GM19023 (cell line): Measurements from ENCODE around the gene MYO1E.

Source experiments
- ATAC-seq: cut with Tn5 transposase; IDR thresholded peaks from one replicate; pipeline ENCODE4 v1.9.1; 2021; ENCODE audit warnings: mild to moderate bottlenecking, moderate library complexity; ENCODE audit not compliant: unreplicated experiment

The MYO1E gene

DNA sequence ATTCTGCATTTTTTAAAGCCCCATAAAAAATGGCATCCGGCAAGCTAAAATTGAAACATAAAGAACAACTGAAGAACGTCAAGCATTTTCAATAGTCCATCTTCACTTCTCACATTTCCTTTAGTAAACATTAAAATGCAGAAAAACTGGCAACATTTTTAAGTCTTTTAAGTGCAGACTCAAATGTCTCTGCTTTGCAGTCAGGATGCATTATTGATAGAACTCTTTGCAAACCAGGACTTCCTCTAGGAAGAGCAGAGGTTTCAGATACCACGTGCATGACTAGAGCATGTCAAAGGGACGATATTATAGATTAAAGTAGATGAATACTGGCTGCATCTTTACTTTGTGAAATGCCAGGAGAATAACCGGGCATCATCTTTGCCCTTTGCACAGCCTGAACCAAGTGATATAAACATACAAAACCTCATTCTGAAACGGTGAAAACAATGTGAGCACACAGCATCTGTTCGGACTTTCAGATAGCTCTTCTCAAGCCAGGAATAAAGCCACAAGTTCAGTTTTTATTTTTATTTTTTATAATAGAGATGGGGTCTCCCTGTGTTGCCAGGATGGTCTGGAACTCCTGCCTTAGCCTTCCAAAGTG lies 101.0 kb downstream of the MYO1E start:
- ATAC-seq: no peak

DNA sequence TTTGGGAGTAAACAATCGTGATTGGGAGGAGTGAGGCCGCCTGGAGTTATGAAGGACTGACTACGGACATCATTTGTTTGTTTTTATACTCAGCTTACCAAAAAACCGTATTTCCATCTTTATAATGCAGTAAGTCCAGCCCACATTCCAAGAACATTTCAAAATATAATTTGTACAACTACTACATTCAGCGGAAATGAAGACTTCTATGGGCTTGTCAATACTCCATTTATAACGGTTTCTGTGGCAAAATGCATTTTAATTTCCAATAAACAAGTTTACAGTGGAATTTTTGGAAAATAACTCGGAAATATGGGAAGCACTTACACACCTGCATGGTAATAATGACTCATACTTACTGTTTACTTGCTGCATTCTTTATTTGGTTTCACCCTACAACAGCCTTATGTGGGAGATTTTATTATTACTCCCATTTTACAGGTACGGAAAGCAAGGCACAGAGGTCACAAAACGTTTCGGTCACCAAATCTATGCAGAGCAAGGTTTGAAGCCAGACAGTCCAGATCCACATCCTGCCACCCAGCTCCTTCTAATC lies 103.7 kb downstream of the MYO1E start:
- no peak for ATAC-seq

DNA sequence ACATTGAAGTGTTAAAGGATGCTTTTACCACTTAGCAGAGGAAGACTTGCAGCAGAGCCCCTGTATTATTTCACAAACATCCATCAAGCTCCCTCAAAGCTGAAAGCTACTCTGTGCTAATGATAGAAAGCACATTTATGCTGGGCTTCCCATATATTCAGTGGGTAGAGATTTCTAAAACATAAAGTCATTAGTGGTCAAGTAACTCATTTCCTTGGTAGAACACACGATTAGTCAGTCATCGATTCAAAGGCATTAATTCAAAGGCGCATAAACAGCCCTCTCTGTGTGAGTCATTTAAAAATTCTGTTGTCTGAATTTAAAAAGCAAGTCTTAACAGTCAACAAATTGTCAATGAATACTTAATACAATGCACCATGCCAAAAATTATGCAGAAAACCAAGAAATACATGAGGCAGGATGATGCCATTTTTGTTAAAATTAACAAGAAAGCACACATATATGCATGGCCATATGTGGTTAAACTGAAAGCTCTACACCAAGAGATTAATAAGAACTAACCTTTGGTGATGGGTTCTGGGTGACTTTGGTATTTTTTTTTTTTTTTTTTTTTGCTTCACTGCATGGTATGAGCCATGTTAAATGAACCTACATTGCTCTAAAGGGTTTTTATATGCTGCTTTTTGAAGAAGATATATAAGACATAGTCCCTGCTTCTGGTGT lies 104.4 kb downstream of the MYO1E start:
- ATAC-seq: no peak

DNA sequence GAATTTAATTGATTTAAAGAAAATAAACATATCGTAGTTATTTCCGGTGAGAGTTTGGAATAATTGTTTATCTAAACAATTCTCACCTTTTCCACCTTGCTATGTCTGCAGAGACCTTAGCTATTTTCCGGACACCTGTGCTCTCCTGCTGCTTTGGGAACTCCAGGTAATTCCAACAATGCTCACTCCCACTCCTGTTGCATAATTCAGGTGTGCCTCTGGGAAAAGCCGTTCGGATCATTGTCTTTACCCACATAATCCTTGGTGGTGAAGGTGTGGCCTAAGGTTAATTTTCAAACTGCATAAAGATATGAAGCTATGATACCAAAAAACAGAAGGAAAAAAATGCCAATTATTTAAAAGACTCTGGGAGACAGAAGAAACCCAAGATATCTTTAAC lies 106.6 kb downstream of the MYO1E start:
- no peak for ATAC-seq

DNA sequence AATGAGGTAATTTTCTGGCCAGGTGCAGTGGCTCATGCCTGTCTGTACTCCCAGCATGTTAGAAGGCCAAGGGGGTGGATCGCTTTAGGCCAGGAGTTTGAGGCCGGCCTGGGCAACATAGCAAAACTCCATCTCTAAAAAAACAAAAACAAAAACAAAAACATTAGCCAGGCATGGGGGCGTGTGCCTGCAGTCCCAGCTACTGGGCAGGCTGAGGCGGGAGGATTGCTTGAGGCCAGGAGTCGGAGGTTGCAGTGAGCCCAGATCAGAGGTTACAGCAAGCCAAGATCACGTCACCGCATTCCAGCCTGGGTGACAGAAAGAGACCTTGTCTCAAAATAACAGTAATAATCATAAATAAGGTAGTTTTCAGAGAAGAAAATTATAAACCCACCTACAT lies 110.4 kb downstream of the MYO1E start:
- ATAC-seq: no peak

DNA sequence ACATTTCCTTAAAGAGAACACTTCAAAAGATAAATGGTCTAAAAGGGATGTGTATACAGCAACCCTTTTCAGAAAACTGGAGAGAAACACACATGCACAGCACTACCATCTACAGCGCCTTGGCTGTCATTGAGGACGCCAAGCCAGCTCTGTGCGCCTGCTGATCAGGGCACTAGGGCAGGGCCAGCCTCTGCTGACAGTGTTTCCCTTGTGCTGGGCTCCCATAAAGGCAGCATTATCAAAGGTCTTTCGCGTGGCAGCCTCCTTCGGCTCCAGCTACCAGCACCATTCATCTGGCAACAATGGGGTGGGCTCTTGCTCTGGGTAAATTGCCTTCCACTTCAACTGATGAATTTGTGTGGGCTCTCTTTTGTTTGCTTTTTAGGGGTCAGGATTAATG lies 112.6 kb downstream of the MYO1E start:
- no peak for ATAC-seq

DNA sequence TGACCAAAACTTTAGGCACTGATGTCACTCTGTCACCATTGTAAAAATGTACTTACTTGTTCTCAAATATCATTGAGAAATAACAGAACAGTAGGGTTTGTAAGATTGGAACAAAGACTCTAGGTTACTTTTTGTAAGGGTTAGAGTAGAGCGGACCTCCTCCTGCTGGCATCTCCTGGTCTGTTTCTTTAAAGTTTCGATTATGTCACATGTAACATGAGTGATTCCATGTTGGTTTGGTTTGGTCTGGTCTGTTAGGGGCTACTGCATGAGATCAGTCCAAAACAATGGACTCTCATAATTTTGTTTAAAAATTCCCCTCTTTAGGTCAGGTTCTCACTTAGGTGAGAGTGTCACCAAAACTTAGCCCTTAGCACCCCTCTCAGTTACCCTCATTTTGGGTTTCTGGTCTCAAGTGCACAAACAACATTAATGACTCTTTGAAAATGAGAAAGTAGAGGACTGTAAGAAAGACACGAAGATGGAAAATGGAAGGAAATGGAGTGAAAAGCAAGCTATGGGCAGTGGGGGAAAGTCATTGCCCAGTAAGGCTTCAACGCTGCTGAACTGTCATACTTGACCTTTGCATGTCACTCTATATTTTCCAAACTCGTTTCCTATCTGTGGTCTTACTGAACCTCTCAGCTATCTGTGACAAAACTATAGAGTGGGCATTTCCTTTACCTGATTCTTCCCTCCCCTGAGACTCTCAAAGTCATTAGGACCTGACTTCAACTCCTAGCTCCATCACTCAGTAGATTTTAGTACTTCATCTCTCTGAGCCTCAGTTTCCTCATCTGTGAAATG lies 113.3 kb downstream of the MYO1E start:
- no peak for ATAC-seq

DNA sequence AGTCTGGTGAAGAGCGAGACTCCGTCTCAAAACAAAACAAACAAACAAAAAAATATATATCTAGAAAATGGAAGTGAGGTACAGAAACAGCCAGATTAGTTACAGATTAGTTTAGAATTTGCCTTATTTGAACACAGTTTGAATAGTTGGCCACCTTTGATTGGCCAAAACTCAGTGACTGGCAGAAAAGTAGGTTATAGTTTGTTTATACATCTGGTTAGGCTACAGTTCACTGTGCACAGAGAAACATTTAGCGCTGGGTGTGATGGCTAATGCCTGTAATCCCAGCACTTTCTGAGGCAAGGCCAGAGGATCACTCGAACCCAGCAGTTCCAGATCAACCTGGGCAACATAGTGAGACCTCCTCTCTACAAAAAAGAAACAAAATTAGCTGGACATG lies 114.4 kb downstream of the MYO1E start:
- no peak for ATAC-seq

DNA sequence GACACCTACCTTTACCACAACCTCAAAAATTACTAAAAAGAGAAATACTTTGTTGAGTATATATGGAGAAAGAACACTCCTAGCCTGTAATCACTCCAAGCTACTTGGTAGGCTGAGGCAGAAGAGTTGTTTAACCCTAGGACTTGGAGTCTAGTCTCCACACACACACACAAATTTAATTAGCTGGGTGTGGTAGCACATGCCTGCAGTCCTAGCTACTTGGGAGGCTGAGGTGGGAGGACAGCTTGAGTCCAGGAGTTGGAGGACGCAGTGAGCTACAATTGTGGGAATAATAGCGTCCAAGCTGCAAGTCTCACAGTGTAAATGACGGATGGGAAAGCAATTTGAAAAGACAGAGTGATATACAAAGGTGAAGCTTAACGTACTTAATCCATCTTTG lies 115.5 kb downstream of the MYO1E start:
- no peak for ATAC-seq

DNA sequence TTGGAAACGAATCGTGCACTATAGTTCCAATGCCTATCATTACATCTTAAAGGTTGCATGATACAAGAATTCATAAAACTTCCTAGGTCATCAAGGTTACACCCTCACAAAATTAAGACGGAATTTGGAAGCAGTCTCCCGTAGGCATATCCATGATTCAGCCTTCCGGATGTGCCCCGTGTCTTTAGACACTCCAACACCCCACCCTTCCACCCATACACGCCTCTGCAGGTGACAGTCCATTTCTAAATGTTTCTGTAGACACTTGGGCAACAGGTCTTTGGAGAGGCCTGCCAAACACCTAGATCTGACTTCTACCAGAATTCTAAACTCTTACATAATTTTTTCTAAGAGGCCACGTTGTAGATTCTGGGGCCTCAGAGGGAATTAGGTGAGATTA lies 116.2 kb downstream of the MYO1E start:
- ATAC-seq: no peak

DNA sequence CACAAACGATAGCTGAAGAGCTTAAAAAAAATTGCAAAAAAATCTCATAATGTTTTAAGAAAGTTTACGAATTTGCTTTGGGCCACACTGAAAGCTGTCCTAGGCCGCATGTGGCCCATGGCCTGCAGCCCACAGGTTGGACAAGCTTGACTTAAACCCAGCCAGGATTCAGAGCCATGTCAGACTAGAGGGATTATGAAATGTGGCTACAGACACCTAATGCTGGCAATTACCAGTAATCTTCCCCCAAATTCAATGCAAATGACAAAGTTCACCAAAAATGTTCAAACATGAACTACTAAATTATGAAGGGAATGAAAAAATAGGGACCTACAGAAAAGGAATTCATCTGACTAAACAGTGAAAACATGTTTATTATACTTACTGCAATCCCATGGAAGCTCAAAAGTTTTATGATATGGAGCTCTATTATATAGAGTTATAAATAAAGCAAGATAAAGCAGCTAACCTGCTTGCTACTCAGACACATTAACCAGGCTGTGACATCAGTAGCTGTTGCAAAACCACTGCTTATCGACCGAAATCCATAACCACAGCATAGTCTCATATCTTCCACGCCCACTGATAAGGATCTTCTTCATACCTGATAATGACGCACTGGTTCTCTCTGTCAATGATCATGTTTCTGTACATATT lies 116.9 kb downstream of the MYO1E start:
- no peak for ATAC-seq

DNA sequence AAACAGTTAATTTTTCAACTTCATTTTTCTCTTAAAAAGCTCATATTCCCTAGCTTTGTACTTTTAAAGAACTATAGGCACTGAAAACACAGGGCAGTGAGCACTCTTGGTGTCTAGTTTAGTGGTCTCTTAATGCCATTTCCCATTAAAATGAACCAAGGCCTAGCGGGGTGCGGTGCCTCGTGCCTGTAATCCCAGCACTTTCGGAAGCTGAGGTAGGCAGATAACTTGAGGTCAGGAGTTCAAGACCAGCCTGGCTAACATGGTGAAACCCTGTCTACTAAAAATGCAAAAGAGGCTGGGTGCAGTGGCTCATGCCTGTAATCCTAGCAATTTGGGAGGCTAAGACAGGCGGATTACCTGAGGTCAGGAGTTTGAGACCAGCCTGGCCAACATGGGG lies 120.5 kb downstream of the MYO1E start:
- no peak for ATAC-seq

DNA sequence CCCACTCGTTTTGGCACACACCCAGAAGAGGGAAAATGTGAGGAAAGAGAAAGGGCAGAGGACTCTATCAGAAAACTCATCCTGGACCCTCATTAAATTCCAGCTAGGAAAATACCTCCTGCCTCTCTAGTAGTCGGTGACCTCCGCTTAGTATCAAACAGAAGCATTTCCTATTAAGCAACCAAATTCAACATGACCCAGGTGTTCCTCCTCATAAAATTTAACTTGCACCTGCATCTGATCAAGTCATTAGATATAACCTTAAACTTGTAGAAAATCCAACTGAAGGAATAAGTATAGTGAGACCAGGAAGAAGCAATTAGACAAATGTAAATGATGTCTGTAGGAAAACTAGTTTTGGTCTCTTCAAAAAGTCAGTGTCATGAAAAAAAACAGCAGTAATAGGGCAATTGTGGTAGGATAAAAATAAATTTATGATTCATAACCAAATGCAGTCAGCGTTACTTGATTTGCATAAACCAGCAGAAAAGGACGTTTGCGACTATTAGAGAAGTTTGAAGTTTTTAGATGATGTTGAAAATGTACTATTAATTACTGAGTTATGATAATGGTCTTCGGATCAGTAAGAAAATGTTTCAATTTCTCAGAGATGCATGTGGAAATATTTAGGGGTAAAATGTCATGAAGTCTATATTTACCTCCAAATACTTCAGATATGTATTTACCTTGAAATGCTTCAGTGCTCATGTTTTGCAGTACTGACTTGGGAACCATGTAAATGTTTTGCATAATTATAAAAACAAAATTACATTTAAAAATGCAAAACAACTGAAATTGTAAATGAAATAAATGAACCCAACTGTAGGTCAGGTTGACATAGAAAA lies 121.4 kb downstream of the MYO1E start:
- ATAC-seq: no peak

DNA sequence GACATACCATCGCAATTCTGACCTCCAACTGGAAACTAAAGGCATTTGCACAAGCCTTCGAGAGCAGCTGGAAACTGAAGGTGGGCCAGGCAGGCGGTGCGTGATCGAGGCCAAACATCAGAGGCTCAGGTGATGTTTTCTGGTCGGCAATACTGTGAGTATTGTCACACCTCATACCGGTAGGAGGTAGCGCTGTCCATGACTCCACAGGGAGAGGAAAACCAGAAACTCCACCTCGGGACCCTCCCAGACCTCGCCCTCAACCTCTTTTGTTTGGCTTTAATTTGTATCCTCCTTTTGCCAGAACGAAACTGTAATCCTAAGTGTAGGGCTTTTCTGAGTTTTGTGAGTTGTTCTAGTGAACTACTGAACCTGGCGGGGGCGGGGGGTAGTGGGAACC lies 122.4 kb downstream of the MYO1E start:
- no peak for ATAC-seq

DNA sequence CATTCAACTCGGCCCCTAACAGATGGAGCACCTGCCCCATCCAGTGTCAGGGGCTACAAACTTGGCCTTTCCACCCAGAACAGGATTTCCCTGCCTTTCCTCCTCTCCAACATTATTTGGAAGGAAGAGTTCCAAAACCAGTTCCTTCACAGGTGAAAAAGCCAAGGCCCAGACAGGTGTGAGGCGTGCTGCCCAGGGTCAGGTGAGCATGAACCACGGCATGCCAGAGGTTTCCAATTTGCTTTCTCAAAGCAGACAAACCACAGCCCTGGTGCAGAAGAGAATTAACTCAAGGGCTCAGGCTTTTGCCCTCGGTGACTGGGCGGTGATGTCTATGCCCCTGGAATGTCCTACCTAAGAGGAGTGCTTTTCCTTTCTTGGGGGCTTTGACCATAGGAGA lies 122.9 kb downstream of the MYO1E start:
- no peak for ATAC-seq

DNA sequence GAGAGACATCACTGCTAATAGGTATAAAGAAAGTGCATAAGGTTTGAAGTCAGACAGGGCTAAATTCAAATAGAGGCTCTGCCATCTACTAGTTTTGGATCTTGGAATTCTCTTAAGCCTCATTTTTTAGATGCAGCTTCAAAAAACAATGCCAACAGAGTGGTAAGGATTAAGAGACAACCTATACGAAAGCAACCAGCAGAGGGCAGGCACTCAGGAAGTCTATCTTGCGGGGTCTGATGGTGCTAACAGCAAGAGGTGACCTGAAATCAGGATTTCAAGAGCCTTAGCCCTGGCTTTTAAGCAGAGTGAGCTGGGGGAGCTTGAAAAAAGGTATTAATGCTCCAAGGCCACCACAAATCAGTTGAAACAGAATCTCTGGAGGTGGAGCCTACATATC lies 125.3 kb downstream of the MYO1E start:
- no peak for ATAC-seq

DNA sequence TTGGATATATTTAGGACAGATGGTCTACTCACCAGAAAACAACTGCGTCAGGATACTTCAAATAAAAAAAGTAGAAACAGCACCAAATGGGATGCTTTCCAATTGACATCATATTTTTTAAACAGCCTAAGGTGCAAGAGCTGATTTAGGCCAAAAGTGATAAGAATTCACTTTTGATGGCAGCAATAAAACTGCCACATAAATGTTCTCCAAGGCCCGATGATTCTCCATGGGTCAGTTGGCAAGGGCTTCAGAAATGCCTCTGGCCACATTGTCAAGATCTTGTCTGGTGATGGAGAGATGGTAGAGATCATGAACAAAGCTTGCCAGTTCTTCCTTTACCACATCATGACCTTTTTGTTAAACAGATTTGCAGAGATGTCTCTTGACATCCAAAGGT lies 127.1 kb downstream of the MYO1E start:
- no peak for ATAC-seq

DNA sequence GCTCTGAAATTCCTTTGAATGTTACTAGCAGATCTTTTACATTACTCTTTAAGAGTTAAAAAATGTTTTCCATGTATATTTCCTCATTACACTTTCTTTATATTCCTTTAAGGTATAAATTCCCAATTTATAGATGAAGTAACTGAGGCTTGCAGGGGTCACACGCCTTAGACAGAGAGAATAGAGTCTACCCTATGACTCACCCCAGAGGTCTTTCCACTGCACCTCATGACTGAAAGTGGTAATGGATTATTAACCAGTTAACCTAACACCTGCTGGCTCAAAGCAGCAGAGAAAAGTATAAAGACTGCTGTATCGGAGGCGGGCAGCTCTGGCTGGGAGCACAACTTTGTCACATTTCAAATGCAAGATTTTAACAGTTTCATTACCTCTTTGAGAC lies 128.3 kb downstream of the MYO1E start:
- ATAC-seq: peak; percentile 85

DNA sequence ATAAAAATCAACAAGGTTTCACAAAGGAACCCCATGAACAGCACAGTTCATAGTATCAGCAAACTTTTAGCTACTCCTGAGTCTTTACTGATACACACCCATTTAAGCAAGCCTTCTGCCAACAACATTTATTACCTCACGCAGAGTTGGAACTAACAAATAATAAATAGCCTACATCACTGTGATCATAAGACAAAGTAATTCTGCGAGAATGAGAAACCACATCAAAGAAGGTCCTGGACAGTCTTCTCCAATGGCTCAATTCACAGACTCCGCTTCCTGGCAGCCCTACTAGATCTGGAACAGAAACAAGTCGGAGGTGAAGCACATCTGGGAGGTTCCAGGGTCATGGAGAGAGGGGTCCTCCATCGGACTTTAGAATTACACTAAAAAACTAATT lies 129.0 kb downstream of the MYO1E start:
- no peak for ATAC-seq

DNA sequence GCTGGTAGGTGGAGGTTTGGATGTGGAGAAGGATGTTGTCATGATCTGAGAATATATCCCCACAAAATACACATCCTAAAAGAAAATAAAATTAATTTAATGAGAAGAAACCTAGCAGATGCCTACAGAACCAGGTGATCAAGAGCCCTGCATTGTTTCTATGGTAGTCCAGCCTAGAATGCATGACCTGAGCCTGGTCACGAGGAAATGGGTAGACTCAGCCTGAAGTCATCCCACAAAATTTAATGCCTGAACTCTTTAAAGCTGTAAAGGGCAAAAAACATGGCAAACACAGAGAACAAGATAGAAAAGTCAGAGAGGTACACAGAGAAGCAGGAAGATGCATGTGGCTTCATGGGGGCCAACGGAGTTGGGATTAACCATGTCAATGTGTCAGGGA lies 130.0 kb downstream of the MYO1E start:
- no peak for ATAC-seq

DNA sequence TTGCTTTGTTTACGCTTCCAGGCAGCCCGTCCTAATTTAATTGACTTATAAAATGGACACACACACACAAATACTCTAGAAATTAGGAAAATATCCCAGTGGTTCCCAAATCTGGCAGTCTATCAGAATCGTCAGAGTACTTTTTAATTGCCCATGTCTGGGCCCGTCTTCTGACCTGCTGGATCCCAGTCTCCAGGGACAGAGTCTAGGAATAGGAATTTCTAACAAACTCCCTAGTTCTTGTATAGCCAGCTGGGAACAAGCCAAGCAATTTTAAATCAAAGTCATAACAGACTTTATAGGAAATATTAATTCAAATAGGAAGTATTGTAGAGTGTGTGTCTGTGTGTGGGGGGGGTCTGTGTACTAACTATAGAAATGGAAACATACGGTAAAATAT lies 132.6 kb downstream of the MYO1E start:
- ATAC-seq: no peak
